ENCODE results near the gene SYNE3.

SYNE3 gene

DNA sequence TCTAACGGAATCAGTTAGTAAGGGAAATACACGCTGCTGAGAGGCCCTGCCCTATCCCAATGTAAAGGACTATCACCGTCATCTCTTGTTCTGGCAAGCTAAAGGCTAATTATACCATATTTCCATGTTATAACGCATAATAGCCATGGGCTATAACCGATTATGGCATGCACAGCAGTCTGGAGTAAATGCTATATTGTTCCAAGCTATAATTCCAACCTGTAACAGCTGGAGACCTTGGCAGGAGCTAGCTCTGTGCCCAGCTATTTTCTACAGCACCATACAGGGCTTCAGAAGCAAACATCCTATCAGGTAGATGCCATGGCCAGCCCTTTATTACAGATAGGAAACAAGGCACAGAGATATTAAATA is 26.3 kb downstream of the SYNE3 start:
- no peak for DNase-seq (ENCODE audit: low read depth in 2 of 2)
- no peak overlapping the region for H3K4me3 ChIP-seq (replicated peaks in 1 of 2; ENCODE audit: low read depth in 2 of 2, low read length in 2 of 2)
- no peak for TF ChIP-seq CTCF (IDR thresholded peaks at IDR 0.05; ENCODE audit: low read depth, low read length)

- no peak for TF ChIP-seq CTCF (IDR thresholded peaks at IDR 0.05; ENCODE audit: low read depth, low read length)
- peak in 1 of 2 donors; percentile 48 for DNase-seq (ENCODE audit: low read depth in 2 of 2)
- no peak overlapping the region for H3K4me3 ChIP-seq (replicated peaks in 1 of 2; ENCODE audit: low read depth in 2 of 2, low read length in 2 of 2)
Observed at GRCh38 chr14:95489214-95490137, 27.0 kb downstream of the SYNE3 start.

DNA sequence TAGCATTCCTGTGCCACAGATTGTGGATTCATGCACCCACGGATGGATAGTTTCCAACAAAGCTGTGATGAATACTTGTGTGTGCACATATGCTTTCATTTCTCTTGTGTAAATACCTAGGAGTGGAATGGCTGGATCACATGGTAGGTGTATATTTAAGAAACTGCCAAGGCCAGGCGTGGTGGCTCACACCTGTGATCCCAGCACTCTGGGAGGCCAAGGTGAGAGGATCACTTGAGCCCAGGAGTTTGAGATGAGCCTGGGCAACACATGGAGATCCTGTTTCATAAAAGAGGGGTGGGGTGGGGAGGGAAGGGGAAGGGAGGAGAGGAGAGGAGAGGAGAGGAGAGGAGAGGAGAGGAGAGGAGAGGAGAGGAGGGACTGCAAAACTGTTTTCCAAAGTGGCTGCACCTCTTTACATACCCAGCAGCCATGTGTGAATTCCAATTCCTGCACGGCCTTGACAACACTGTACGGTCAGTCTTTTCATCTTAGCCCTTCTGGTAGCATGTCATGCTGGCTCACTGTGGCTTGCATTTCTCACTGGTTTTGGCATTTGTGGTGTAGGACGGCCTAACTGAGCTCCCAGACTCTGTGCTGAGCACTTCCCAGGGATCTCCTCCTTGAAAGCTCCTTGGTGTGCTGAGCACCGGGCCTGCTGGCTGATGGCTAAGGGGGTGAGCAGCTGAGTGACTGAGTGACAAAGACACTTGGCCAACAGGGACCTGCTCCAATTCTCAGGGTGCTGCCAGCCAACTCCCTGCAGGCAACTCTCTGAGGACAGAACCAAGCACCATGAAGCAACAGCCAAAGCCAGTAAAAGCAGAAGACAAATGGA is 27.9 kb downstream of the SYNE3 start:
- H3K4me3 ChIP-seq (replicated peaks in 1 of 2; ENCODE audit: low read depth in 2 of 2, low read length in 2 of 2): no peak overlapping the region
- TF ChIP-seq CTCF (IDR thresholded peaks at IDR 0.05; ENCODE audit: low read depth, low read length): no peak
- no peak for DNase-seq (ENCODE audit: low read depth in 2 of 2)

- H3K4me3 ChIP-seq (replicated peaks in 1 of 2; ENCODE audit: low read depth in 2 of 2, low read length in 2 of 2): no peak overlapping the region
- DNase-seq (ENCODE audit: low read depth in 2 of 2): no peak
- TF ChIP-seq CTCF (IDR thresholded peaks at IDR 0.05; ENCODE audit: low read depth, low read length): no peak
Observed at GRCh38 chr14:95487669-95488084, 28.8 kb downstream of the SYNE3 start.

GRCh38 chr14:95486875-95487668 is 29.4 kb downstream of the SYNE3 start:
- TF ChIP-seq CTCF (IDR thresholded peaks at IDR 0.05; ENCODE audit: low read depth, low read length): no peak
- H3K4me3 ChIP-seq (replicated peaks in 1 of 2; ENCODE audit: low read depth in 2 of 2, low read length in 2 of 2): no peak overlapping the region
- no peak for DNase-seq (ENCODE audit: low read depth in 2 of 2)

GRCh38 chr14:95485222-95485819 is 31.1 kb downstream of the SYNE3 start:
- DNase-seq (ENCODE audit: low read depth in 2 of 2): no peak
- TF ChIP-seq CTCF (IDR thresholded peaks at IDR 0.05; ENCODE audit: low read depth, low read length): no peak
- no peak overlapping the region for H3K4me3 ChIP-seq (replicated peaks in 1 of 2; ENCODE audit: low read depth in 2 of 2, low read length in 2 of 2)

Data from cardiac fibroblast (primary cell).